GM18517 (cell line): ENCODE results near the gene NPIPA7.
"Not testable (repeated sequence)": the region's sequence is repeated elsewhere in the genome, so short reads cannot be mapped to it uniquely, and the experiment has no call there.

Experiments used
- ATAC-seq: cut with Tn5 transposase; IDR thresholded peaks from one replicate; pipeline ENCODE4 v1.9.1; 2021; ENCODE audit warnings: mild to moderate bottlenecking, moderate library complexity; ENCODE audit not compliant: unreplicated experiment

Gene NPIPA7

GRCh38 chr16:16378840-16379239 is at the start of gene NPIPA7:
NPIPA7 (plus strand) TSS chr16:16379140; CDS start chr16:16379245, 105 bp downstream.
- not testable (repeated sequence) for ATAC-seq

GRCh38 chr16:16331466-16331865 is 47.5 kb upstream of the NPIPA7 start:
- not testable (repeated sequence) for ATAC-seq

GRCh38 chr16:16357556-16357955 is 21.4 kb upstream of the NPIPA7 start:
- ATAC-seq, result not testable (repeated sequence)

- ATAC-seq, result not testable (repeated sequence)
Measured at GRCh38 chr16:16358539-16359240, 20.2 kb upstream of the NPIPA7 start.

GRCh38 chr16:16363595-16363994 is 15.3 kb upstream of the NPIPA7 start:
- ATAC-seq, result not testable (repeated sequence)

- ATAC-seq, result not testable (repeated sequence)
Measured at GRCh38 chr16:16364100-16364499, 14.8 kb upstream of the NPIPA7 start.

- not testable (repeated sequence) for ATAC-seq
Measured at GRCh38 chr16:16364701-16365100, 14.2 kb upstream of the NPIPA7 start.

- ATAC-seq, result not testable (repeated sequence)
Measured at GRCh38 chr16:16365319-16365718, 13.6 kb upstream of the NPIPA7 start.

GRCh38 chr16:16365851-16366250 is 13.1 kb upstream of the NPIPA7 start:
- not testable (repeated sequence) for ATAC-seq

- not testable (repeated sequence) for ATAC-seq
Measured at GRCh38 chr16:16366552-16367284, 12.2 kb upstream of the NPIPA7 start.

GRCh38 chr16:16367285-16367628 is 11.7 kb upstream of the NPIPA7 start:
- ATAC-seq, result not testable (repeated sequence)

GRCh38 chr16:16369081-16369856 is 9.7 kb upstream of the NPIPA7 start:
- not testable (repeated sequence) for ATAC-seq

- not testable (repeated sequence) for ATAC-seq
Measured at GRCh38 chr16:16371136-16371735, 7.7 kb upstream of the NPIPA7 start.

- not testable (repeated sequence) for ATAC-seq
Measured at GRCh38 chr16:16374192-16374591, 4.7 kb upstream of the NPIPA7 start.

GRCh38 chr16:16399685-16400084 is 20.7 kb downstream of the NPIPA7 start:
- ATAC-seq, result not testable (repeated sequence)

GRCh38 chr16:16402333-16402732 is 23.4 kb downstream of the NPIPA7 start:
- not testable (repeated sequence) for ATAC-seq

- not testable (repeated sequence) for ATAC-seq
Measured at GRCh38 chr16:16404283-16404682, 25.3 kb downstream of the NPIPA7 start.

- not testable (repeated sequence) for ATAC-seq
Measured at GRCh38 chr16:16405421-16405820, 26.5 kb downstream of the NPIPA7 start.

- ATAC-seq, result not testable (repeated sequence)
Measured at GRCh38 chr16:16408430-16408829, 29.5 kb downstream of the NPIPA7 start.

GRCh38 chr16:16413773-16414172 is 34.8 kb downstream of the NPIPA7 start:
- not testable (repeated sequence) for ATAC-seq

GRCh38 chr16:16417071-16417470 is 38.1 kb downstream of the NPIPA7 start:
- not testable (repeated sequence) for ATAC-seq
